Activated naive CD8-positive, alpha-beta T cell treated with anti-CD3 and anti-CD28 coated beads, Interleukin-2, amount 50 U/mL, for 24 hours (primary cell): ENCODE data around the gene MTMR11.

ENCODE experiments used
- ATAC-seq: fragments of 150-1000 bp; cut with Tn5 transposase; one replicate; pipeline ENCODE4 v1.10.0; 2021
- DNase-seq: peaks from one replicate; pipeline ENCODE4 v3.0.0; 2021
- H3K27ac Mint-ChIP-seq: one replicate; pipeline ENCODE4 v1.8.0; 2021; ENCODE audit warnings: mild to moderate bottlenecking, mixed read lengths
- H3K27me3 Mint-ChIP-seq: one replicate; pipeline ENCODE4 v1.8.0; 2021; ENCODE audit warnings: mixed read lengths
- H3K36me3 Mint-ChIP-seq: one replicate; pipeline ENCODE4 v1.8.0; 2021; ENCODE audit warnings: low read depth, mixed read lengths
- H3K4me1 Mint-ChIP-seq: one replicate; pipeline ENCODE4 v1.8.0; 2021; ENCODE audit warnings: mixed read lengths
- H3K4me3 Mint-ChIP-seq: one replicate; pipeline ENCODE4 v1.8.0; 2021; ENCODE audit warnings: mild to moderate bottlenecking, moderate library complexity, mixed read lengths
- H3K9me3 Mint-ChIP-seq: one replicate; pipeline ENCODE4 v1.8.0; 2021; ENCODE audit warnings: mixed read lengths

Gene MTMR11

DNA sequence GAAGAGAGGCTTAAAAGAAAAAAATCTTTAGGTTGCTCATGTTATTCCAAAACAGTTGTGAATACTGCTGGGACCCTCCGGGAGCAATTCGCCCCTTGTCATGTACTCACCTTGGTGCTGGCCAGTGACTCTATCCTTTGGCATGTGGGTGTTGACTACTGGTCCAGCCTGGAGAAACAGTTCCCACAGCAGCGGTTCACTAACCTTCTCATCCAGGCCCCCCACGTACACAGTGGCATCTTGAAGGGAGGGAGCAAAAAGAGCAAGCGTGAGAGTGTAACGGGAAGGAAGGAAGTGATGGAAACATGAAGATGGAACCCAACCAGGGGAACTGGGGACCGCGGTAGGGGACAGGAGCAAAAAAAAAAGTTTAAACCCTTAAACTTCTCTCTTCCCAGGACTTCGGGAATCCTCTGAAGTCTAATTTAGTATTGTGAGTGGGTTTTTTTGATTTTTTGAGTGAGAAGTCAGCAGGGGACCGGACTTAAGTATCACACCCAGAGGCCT lies 9.6 kb downstream of the MTMR11 start:
- Mint-ChIP-seq H3K9me3 (no peaks in the 10 kb centered on the region), H3K27me3 (no peaks in the 10 kb centered on the region), H3K27ac (peak overlapping the region; percentile 93), H3K4me1 (peaks cover 57% of the 10 kb centered on the region), H3K36me3 (peaks cover 49% of the 10 kb centered on the region), H3K4me3 (peak overlapping the region; percentile 96)
- ATAC-seq (no peak), DNase-seq (no peak)

DNA sequence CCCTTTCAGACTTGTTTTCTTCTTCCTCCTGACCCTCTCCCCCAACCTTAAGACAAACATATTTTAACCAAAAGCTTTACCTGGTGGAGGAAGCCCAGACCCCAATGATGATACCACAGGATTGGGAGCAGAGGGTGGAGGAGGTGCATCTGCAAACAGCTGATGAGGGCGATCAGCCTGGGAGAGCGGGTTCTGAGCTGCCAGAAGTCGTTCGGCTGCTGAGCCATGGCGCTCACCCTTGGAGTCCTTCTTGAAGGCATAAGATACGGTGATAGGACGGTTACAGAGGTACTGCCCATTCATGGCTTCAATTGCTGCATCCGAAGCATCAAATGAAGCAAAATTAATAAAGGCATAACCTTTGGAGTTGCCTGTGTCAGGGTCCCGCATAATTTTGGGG lies 10.4 kb downstream of the MTMR11 start:
- no peaks in the 10 kb centered on the region for H3K9me3 Mint-ChIP-seq
- H3K27ac Mint-ChIP-seq: peak overlapping the region; percentile 53
- ATAC-seq (no peak), DNase-seq (no peak)
- peaks cover 54% of the 10 kb centered on the region for H3K36me3 Mint-ChIP-seq
- no peaks in the 10 kb centered on the region for H3K27me3 Mint-ChIP-seq
- H3K4me3 Mint-ChIP-seq: peak overlapping the region; percentile 96
- peaks cover 51% of the 10 kb centered on the region for H3K4me1 Mint-ChIP-seq

DNA sequence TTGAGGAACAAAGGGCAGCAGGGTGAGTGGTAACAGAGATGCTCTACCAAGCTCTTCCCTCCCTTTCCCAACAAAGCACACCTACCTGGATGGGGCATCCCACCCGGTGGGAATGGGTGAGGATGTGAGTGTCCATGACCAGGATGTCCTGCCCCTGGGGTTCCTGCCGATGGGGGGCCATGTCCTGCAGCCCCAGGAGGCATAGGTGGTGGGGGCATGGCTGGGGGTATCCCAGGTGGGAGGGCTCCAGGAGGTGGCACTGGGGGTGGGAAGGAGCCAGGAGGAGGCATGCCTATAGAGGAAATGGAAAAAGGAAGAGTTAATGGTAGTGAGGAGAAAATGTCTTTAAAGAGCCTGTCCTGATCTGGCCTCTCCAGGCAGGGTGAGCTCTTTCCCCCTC lies 10.9 kb downstream of the MTMR11 start:
- DNase-seq (no peak), ATAC-seq (no peak)
- Mint-ChIP-seq H3K4me3 (peak overlapping the region; percentile 96), H3K27me3 (no peaks in the 10 kb centered on the region), H3K9me3 (no peaks in the 10 kb centered on the region), H3K36me3 (peaks cover 54% of the 10 kb centered on the region), H3K27ac (peak overlapping the region; percentile 53), H3K4me1 (peaks cover 47% of the 10 kb centered on the region)

DNA sequence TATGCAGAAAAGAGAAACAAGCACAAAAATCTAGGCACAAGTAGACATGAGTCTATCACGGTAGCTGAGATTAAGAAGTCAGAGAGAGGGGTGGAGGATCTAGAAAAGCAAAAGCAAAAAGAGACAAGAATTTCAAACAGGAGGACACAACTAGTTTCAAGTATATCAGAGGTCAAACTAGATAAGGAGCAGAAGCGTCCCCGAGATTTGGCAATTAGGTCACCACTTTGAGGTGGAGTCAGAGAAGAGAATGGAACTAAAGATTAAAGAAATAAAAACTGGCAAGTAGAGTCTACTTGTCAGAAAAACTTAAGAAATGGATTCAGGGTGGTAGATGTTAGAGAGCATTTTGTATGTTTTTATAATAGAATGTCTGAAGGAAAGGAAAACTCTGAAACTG lies 11.3 kb downstream of the MTMR11 start:
- Mint-ChIP-seq H3K4me1 (peaks cover 44% of the 10 kb centered on the region), H3K4me3 (peak overlapping the region; percentile 96), H3K36me3 (peaks cover 54% of the 10 kb centered on the region), H3K27ac (peak overlapping the region; percentile 21), H3K27me3 (no peaks in the 10 kb centered on the region), H3K9me3 (no peaks in the 10 kb centered on the region)
- DNase-seq (no peak), ATAC-seq (no peak)

DNA sequence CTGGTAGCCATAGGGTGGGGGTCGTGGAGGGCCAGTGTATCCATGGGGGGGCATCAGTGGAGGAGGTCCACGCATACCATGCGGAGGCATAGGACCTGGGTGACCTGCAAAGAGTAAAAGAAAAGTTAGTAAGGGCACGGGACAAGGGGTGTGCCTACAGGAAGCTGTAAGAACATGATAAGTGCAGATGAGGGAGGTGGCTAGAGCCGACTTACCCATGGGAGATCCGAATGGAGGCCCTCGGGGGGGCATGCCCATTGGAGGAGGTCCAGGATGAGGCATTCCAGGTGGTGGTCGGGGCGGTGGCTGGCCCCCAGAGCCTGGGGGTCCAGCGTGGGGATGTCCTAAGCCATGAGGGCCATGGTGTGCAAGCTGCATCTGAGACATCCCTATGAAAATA lies 13.1 kb downstream of the MTMR11 start:
- no peaks in the 10 kb centered on the region for H3K27me3 Mint-ChIP-seq
- H3K27ac Mint-ChIP-seq: no peak overlapping the region
- ATAC-seq: no peak
- H3K4me3 Mint-ChIP-seq: no peak overlapping the region
- peaks cover 41% of the 10 kb centered on the region for H3K4me1 Mint-ChIP-seq
- no peak for DNase-seq
- no peaks in the 10 kb centered on the region for H3K9me3 Mint-ChIP-seq
- H3K36me3 Mint-ChIP-seq: peaks cover 54% of the 10 kb centered on the region

DNA sequence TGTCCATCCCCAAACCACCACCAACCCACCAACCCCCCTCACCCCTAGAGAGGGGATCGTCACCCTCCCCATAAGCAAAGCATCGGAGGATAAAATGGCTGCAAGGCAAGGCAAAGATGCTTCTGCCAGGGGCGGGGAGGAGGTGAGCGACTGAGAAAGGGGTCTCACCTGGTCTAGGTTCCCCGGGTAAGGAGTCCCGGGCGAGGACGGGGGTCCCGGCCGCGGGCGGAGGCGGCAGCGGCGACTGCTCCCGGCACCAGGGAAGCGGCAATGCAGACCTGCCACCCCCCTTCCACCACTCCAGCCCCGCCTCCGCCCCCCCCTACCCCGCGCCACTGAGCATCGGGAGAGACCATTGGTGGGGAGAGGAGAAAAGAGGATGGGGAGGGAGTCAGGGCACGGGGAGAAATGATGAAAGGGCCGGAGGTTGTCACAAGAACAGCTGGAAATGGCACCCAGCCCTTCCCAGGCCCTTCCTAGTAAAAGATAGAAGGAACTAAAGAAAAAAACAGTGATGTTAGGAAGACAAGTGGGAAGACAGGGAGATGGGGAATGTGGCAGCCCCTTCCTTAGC lies 19.0 kb downstream of the MTMR11 start, which contains the start of gene SV2A:
Gene SV2A, minus strand, starts transcription at position 274 of the 574 bp plus-strand sequence. CDS start 4,004 bp downstream, outside the sequence.
- Mint-ChIP-seq H3K4me3 (peak within 1 kb of the TSS; percentile 81), H3K27me3 (peaks cover 1% of the 10 kb centered on the region), H3K4me1 (peaks cover 24% of the 10 kb centered on the region), H3K27ac (peak within 1 kb of the TSS; percentile 68), H3K9me3 (no peaks in the 10 kb centered on the region), H3K36me3 (peaks cover 9% of the 10 kb centered on the region)
- DNase-seq (peak; percentile 54), ATAC-seq (peak; percentile 69)

DNA sequence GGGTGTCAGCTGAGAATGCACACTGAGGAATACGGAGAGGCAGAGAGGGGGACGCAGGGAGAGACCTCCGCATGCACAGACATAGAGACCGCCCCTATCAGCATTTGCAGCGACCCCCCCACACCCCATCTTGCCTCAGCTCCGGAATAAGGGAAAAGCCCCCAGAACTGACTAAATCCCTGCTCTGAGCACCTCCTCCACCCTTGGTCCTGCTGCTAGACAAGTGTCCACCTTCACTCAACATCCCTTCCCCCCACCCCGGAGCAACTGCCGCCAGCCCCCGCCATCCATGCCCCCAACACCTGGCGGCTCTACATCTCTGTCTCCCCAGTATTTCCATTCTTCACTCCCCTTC lies 19.8 kb downstream of the MTMR11 start:
- no peak for DNase-seq
- Mint-ChIP-seq H3K4me1 (peaks cover 24% of the 10 kb centered on the region), H3K9me3 (no peaks in the 10 kb centered on the region), H3K27ac (no peak overlapping the region), H3K36me3 (peaks cover 4% of the 10 kb centered on the region), H3K4me3 (peak overlapping the region; percentile 81), H3K27me3 (peaks cover 1% of the 10 kb centered on the region)
- no peak for ATAC-seq

DNA sequence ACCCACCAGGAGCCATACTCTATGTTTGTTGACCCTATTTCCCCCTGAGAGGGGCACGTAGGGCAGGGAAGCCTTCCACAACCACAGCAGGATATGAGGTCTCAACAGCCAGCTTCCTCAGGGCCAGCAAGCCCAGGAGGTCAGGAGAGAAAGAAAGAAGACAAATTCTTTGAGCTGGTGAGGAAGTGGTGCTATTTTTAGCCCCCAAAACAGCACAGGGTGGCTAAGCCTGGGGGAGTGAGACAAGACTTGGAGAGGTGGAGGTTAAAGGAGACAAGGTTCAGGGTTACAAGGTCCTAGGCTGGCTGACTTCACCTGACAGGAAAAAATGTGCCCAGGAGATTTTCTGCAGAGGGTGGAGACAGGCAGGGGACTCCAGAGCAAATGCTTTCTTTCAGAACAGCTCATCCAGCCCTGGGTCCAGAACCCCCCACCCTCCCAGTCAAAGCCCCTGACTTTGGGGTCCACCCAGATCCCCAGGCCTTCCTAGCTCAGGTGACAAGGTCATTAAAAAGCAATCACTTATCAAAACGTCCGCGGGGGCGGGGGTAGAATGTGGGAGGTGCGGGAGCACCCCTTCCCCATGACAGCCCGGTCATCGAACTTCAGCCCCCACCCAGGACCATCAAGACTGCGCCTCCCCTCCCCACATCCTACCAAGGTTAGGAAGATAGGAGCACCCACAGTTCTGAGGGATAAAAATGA lies 20.3 kb downstream of the MTMR11 start:
- ATAC-seq (no peak), DNase-seq (no peak)
- Mint-ChIP-seq H3K4me1 (peaks cover 24% of the 10 kb centered on the region), H3K9me3 (no peaks in the 10 kb centered on the region), H3K4me3 (peak overlapping the region; percentile 81), H3K27ac (no peak overlapping the region), H3K27me3 (peaks cover 1% of the 10 kb centered on the region), H3K36me3 (no peaks in the 10 kb centered on the region)

DNA sequence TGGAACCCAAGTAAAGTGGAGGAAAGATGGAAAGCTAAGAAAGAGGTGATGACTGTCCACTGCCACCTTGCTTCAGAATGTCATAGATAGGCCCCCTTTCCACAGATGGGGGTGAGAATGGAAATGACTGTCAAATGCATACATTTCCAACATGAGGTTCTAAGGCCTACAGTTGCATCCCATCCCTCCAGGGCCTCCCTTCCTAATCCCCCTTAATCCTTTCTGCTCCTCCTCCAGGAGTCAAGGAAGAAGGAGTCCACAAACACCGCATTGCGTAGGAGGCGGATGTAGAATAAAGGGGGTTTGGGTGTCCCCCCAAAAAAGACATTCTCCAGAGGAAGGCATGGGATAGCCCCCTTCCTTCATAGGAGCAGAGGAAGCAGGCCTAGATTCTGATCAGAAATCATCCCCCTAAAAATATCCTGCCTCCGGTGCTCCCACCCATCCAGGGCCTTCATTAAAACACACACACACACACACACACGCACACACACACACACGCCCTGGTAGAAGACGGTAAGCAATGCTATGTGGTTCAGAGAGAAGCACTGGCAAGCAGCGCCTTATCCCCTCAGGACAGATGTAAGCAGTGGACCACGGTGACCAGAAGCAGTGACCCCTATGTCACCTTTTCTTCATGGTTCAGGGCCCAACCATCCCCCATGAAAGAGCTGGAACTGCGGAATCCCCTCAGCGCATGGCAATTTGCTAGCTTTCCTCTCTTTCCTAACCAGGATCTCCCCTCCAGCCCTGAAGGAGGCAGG lies 21.1 kb downstream of the MTMR11 start:
- peaks cover 1% of the 10 kb centered on the region for H3K27me3 Mint-ChIP-seq
- no peaks in the 10 kb centered on the region for H3K36me3 Mint-ChIP-seq
- ATAC-seq (no peak), DNase-seq (no peak)
- no peaks in the 10 kb centered on the region for H3K9me3 Mint-ChIP-seq
- H3K4me3 Mint-ChIP-seq: peak overlapping the region; percentile 81
- H3K27ac Mint-ChIP-seq: no peak overlapping the region
- H3K4me1 Mint-ChIP-seq: peaks cover 24% of the 10 kb centered on the region

DNA sequence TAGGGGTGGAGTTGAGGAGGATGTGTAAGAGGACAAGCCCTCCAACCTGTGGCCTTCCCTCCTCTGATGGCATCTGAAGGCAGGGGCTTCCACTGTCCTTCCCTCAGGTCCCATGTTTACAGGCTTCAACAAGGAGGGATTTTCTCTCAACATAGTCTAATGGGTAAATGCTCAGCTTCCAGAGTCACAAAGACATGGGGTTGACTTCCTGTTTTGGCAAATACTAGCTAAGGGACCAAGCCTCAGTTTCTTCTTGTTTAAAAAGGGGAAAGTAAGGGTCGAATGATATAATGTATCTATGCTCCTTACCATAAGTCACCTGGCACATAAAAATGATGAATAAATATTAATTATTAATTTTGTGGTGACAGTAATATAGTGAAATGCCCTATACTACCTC lies 22.1 kb downstream of the MTMR11 start:
- Mint-ChIP-seq H3K4me1 (peaks cover 24% of the 10 kb centered on the region), H3K27me3 (peaks cover 1% of the 10 kb centered on the region), H3K36me3 (no peaks in the 10 kb centered on the region), H3K27ac (no peak overlapping the region), H3K9me3 (no peaks in the 10 kb centered on the region), H3K4me3 (no peak overlapping the region)
- DNase-seq: no peak
- no peak for ATAC-seq

DNA sequence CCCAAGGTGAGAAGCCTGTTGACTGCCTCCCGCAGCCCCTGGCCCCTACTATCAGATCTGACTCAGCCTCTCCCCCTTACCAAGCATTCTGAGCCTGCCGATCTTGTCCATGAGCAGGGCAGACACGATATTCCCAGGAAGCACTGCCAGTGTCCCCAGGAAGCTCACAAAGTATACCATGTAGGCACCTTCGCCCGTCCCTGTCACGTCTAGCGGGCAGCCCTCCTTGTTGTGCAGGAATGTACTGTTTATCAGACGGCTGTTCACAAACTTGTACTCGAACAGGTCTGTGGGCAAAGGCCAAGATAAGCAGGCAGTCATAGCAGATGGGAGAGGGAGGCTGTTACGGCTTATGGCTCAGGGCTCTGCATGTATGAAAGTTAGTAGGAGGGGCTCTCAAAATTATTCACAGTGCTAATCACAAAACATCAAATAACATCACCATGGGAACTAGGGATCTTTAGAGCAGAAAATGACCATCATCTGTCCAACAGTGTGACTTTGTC lies 30.1 kb downstream of the MTMR11 start:
- no peaks in the 10 kb centered on the region for H3K9me3 Mint-ChIP-seq
- no peak for DNase-seq
- no peak overlapping the region for H3K4me3 Mint-ChIP-seq
- peaks cover 12% of the 10 kb centered on the region for H3K36me3 Mint-ChIP-seq
- H3K27me3 Mint-ChIP-seq: no peaks in the 10 kb centered on the region
- H3K4me1 Mint-ChIP-seq: no peaks in the 10 kb centered on the region
- ATAC-seq: no peak
- H3K27ac Mint-ChIP-seq: no peak overlapping the region

DNA sequence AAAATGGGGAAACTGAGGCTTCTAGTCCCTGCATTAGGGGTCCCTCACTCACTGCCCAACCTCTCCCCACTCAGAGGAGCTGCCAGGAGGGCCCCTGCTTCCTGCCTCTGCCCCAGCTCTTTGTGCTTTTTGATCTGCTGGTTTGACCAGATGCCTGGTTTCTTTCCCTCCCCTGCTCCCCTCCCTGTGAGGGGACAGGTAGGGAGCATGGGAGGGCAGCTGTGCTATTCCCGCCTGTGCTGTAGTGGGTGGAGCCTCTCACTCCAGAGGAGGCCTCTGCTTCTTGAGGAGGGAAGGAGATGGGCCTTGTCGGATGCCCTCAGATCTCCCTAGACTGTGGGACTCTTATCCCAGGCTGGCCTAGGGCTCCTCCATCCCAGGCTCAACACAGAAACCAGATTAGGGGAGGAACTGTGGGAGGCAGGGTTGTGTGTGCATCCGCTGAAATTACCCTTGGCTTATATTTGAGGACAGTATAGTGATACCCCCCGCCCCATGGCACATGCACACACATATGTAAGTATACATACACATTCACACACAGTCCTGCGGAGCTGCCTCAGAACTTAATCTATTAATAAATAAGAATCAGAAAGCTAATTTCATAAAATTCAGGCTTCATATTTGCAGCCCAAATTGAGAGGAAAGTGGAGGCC lies 32.7 kb downstream of the MTMR11 start:
- no peak overlapping the region for H3K27ac Mint-ChIP-seq
- DNase-seq (no peak), ATAC-seq (no peak)
- H3K36me3 Mint-ChIP-seq: peaks cover 17% of the 10 kb centered on the region
- peaks cover 5% of the 10 kb centered on the region for H3K9me3 Mint-ChIP-seq
- no peaks in the 10 kb centered on the region for H3K27me3 Mint-ChIP-seq
- peaks cover 18% of the 10 kb centered on the region for H3K4me1 Mint-ChIP-seq
- H3K4me3 Mint-ChIP-seq: no peak overlapping the region

DNA sequence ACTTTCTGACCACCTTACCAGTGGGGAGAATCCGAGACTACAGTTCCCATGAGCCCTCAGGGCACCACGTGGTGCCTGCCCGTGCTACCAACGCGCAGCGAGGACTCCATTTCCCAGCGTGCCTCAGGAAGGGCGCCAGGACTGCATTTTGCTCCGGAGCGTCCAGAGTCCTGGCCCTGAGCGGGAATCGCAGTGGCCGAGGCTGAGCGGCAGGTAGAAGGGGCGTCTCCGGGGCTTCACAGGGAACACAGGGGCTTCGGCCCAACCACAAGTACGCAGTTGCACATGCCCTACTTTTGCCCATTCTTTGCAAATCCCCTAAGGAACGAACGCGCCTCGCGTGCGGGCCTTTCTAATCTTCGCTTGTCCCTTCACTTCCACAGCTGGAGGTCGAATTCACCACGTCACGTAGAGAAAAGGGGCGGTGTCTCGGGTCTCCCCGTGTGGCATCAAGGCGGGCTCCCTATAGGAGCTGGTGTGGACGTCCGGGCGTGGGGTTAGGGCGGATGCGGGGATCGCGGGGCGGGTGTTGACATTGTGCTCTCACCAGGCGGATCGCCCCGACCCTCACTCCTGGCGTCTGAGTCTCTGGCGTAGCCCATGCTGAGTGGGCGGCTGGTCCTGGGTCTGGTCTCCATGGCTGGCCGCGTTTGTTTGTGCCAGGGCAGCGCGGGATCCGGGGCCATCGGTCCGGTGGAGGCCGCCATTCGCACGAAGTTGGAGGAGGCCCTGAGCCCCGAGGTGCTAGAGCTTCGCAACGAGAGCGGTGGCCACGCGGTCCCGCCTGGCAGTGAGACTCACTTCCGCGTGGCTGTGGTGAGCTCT lies 37.0 kb downstream of the MTMR11 start, which contains the start of gene BOLA1:
Gene BOLA1, plus strand, starts transcription at position 109 of the 825 bp plus-strand sequence. Its CDS starts 492 bp downstream, at position 601.
- DNase-seq: peak; percentile 84
- H3K36me3 Mint-ChIP-seq: peaks cover 11% of the 10 kb centered on the region
- peaks cover 9% of the 10 kb centered on the region for H3K9me3 Mint-ChIP-seq
- no peaks in the 10 kb centered on the region for H3K27me3 Mint-ChIP-seq
- peak within 1 kb of the TSS; percentile 93 for H3K27ac Mint-ChIP-seq
- peak; percentile 99 for ATAC-seq
- peaks cover 21% of the 10 kb centered on the region for H3K4me1 Mint-ChIP-seq
- H3K4me3 Mint-ChIP-seq: peak within 1 kb of the TSS; percentile 91
